ENCODE measurements around the gene ZNF280B. TPM values are rescaled to one million over a fixed set of nuclear protein-coding genes. Genes with fewer than 3 reads are reported as not detected.
"Not testable (repeated sequence)": the region's sequence is repeated elsewhere in the genome, so short reads cannot be mapped to it uniquely, and the experiment has no call there.

Gene ZNF280B
- total RNA-seq, 1 donor from 2014 or later = 2.5 TPM

DNA sequence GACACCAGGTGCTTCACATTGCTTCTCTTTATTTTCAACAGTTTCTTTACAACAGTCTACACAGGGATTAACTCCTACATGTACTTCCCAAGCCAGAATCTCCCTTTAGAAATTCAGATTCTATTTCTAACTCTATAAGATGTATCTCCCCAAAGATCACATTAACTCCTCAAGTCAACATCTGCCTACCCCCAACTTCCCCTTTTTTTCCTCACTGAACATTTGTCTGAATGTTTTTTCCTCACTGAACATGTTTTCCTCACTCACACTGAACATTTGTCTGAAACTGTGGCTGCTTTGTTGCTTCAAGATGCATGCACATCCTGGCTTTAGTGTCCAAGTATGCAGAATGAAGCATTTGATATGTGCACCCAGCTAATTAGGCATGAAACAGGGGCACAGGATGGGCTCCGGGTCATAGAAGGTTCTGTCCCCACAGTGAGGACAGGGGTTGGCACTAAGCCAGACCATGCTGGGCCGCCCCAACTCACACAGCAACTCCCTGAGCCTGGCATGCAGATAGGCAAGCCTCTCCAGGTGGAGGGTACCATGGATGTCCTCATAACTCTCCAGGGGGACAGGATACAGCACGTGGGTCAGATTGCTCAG lies 39.3 kb upstream of the ZNF280B start:
- peaks cover 2% of the 10 kb centered on the region for H3K4me1 Mint-ChIP-seq (ENCODE audit: low read depth)
- no peak overlapping the region for H3K27ac Mint-ChIP-seq
- no peaks in the 10 kb centered on the region for H3K36me3 Mint-ChIP-seq (ENCODE audit: low read depth)
- H3K27me3 Mint-ChIP-seq (ENCODE audit: insufficient read depth) = peaks cover 2% of the 10 kb centered on the region
- no peak for DNase-seq (ENCODE audit: low spot score)
- H3K4me3 Mint-ChIP-seq = no peak overlapping the region
- H3K9me3 Mint-ChIP-seq = no peaks in the 10 kb centered on the region
- intact Hi-C loops (cut with micrococcal nuclease) = no loop called here

DNA sequence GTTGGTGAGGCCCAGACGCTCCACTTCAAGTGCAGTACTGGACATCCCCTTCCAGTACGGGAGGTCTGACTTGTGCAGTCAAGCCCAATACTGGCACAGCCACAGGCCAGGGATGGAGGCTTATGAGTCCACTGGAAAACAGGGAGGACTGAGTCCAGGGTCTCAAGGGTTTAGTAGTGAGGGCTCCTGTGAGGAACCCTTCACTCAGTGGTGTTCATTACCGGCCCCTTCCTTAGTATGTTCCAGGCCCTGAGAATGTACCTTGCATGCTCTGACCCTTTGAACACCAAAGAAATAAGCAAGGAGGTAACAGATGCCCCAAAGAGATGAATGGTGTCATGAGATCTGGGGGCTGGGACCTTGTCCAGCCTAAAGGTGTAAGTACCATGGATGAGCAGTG lies 38.7 kb upstream of the ZNF280B start:
- intact Hi-C loops (cut with micrococcal nuclease) = no loop called here
- peaks cover 3% of the 10 kb centered on the region for H3K27me3 Mint-ChIP-seq (ENCODE audit: insufficient read depth)
- no peak overlapping the region for H3K4me3 Mint-ChIP-seq
- no peaks in the 10 kb centered on the region for H3K9me3 Mint-ChIP-seq
- H3K27ac Mint-ChIP-seq = no peak overlapping the region
- no peaks in the 10 kb centered on the region for H3K4me1 Mint-ChIP-seq (ENCODE audit: low read depth)
- no peaks in the 10 kb centered on the region for H3K36me3 Mint-ChIP-seq (ENCODE audit: low read depth)
- no peak for DNase-seq (ENCODE audit: low spot score)

DNA sequence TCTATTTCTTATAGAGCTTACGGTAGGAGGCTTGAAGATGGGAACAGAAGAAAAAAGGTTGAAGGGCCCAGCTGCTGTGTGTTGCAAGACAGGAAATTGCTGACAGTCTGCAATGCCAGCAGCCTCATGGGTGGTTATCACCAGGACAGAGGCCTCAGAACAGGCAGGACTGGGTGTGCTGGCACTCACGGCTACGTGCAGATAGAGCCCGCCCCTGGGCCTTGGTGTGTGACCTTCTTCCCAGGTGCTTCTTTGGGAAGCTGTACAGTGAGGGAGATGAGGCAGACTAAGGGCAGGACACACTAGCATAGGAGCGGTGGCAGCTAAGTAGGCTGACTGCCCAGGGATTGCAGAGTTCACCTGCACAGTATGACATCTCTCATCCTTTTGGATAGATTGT lies 37.9 kb upstream of the ZNF280B start:
- intact Hi-C loops (cut with micrococcal nuclease) = no loop called here
- H3K4me3 Mint-ChIP-seq = no peak overlapping the region
- no peaks in the 10 kb centered on the region for H3K4me1 Mint-ChIP-seq (ENCODE audit: low read depth)
- no peaks in the 10 kb centered on the region for H3K36me3 Mint-ChIP-seq (ENCODE audit: low read depth)
- no peak overlapping the region for H3K27ac Mint-ChIP-seq
- H3K9me3 Mint-ChIP-seq = no peaks in the 10 kb centered on the region
- no peak for DNase-seq (ENCODE audit: low spot score)
- H3K27me3 Mint-ChIP-seq (ENCODE audit: insufficient read depth) = peaks cover 5% of the 10 kb centered on the region

DNA sequence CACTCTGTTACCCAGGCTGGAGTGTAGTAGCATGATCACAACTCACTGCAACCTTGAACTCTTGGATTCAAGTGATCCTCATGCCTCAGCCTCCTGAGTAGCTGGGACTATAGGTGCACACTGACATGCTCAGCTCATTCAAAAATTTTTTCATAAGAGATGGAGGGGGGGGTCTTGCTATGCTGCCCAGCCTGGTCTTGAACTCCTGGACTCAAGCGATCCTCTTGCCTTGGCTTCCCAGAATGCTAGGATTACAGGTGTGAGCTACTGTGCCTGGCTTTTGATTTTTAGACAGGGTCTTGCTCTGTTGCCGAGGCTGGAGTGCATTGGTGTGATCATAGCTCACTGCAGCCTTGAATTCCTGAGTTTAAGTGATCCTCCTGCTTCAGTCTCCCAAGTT lies 36.5 kb upstream of the ZNF280B start:
- no peak for DNase-seq (ENCODE audit: low spot score)
- Mint-ChIP-seq H3K27me3 (ENCODE audit: insufficient read depth) (peaks cover 6% of the 10 kb centered on the region), H3K9me3 (no peaks in the 10 kb centered on the region), H3K36me3 (ENCODE audit: low read depth) (no peaks in the 10 kb centered on the region), H3K4me1 (ENCODE audit: low read depth) (no peaks in the 10 kb centered on the region), H3K4me3 (no peak overlapping the region), H3K27ac (no peak overlapping the region)
- intact Hi-C loops (cut with micrococcal nuclease) = no loop called here

DNA sequence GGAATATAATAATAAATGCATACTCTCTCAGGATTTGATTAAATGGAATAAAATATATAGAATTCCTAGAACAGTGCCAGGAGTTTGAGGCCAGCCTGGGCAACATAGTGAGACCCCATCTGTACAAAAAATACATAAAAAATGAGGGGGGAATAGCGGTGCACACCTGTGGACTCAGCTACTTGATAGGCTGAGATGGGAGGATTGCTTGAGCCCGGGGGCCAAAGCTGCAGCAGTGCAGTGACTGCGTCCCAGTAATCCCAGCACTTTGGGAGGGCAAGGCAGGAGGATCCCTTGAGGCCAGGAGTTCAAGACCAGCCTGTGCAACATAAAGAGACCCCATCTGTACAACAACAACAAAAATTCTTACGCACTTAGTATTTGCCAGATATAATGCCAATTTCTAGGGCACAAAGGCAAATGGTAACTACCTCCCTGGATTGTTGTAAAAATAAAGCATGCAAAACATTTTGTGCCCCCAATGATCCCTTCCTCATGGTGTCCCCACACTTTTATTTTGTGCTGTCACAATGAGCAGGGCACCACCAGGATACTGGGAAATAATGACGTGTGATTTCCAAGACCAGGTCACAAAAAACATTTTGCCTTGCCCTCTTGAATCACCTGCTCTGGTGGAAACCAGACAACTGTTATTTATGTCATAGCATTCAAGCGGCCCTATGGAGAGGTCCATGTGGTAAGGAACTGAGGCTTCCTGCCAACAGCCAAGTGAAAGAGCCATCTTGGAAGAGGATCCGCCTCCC lies 29.9 kb upstream of the ZNF280B start:
- intact Hi-C loops (cut with micrococcal nuclease) = no loop called here
- Mint-ChIP-seq H3K27me3 (ENCODE audit: insufficient read depth) (peaks cover 5% of the 10 kb centered on the region), H3K27ac (no peak overlapping the region), H3K4me1 (ENCODE audit: low read depth) (no peaks in the 10 kb centered on the region), H3K36me3 (ENCODE audit: low read depth) (no peaks in the 10 kb centered on the region), H3K4me3 (no peak overlapping the region), H3K9me3 (no peaks in the 10 kb centered on the region)
- DNase-seq (ENCODE audit: low spot score) = no peak

DNA sequence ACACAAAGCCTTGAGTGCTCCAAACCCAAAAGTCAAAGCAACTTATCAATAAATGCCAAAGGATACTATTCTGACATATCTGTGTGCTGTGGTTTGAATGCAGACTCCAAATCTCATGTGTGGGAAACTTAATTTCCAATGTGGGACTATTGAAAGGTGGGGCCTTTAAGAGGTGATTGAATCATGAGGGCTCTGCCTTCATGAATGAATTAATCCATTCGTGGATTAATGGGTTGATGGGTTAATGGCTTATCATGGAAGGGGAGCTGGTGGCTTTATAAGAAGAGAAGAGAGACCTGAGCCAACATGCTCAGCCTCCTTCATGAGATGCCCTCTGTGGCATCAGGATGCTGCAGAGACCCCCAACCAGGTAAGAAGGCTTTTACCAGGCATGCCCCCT lies 28.4 kb upstream of the ZNF280B start:
- no peak overlapping the region for H3K4me3 Mint-ChIP-seq
- no peaks in the 10 kb centered on the region for H3K4me1 Mint-ChIP-seq (ENCODE audit: low read depth)
- intact Hi-C loops (cut with micrococcal nuclease) = no loop called here
- H3K9me3 Mint-ChIP-seq = no peaks in the 10 kb centered on the region
- no peaks in the 10 kb centered on the region for H3K36me3 Mint-ChIP-seq (ENCODE audit: low read depth)
- peaks cover 2% of the 10 kb centered on the region for H3K27me3 Mint-ChIP-seq (ENCODE audit: insufficient read depth)
- H3K27ac Mint-ChIP-seq = no peak overlapping the region
- DNase-seq (ENCODE audit: low spot score) = no peak

DNA sequence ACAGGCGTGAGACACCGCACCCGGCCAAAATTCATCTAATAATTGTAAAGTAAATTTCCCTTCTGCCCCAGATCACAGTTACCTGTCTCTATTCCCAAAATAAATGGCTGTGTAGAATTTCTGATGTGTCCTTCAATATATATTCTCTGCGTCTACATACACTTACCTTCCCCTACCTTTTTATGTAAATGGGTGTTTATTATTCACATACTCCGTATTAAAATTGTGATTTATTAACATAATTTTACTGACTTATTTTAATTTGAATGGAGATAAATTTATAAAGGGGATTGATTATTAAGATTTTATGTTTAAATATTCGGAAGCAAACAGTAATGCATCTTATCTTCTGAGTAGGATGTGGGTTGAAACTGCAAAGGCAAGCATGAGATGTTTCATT lies 28.0 kb upstream of the ZNF280B start:
- intact Hi-C loops (cut with micrococcal nuclease) = no loop called here
- peaks cover 2% of the 10 kb centered on the region for H3K27me3 Mint-ChIP-seq (ENCODE audit: insufficient read depth)
- H3K9me3 Mint-ChIP-seq = no peaks in the 10 kb centered on the region
- H3K27ac Mint-ChIP-seq = no peak overlapping the region
- no peaks in the 10 kb centered on the region for H3K4me1 Mint-ChIP-seq (ENCODE audit: low read depth)
- H3K36me3 Mint-ChIP-seq (ENCODE audit: low read depth) = no peaks in the 10 kb centered on the region
- no peak for DNase-seq (ENCODE audit: low spot score)
- no peak overlapping the region for H3K4me3 Mint-ChIP-seq

DNA sequence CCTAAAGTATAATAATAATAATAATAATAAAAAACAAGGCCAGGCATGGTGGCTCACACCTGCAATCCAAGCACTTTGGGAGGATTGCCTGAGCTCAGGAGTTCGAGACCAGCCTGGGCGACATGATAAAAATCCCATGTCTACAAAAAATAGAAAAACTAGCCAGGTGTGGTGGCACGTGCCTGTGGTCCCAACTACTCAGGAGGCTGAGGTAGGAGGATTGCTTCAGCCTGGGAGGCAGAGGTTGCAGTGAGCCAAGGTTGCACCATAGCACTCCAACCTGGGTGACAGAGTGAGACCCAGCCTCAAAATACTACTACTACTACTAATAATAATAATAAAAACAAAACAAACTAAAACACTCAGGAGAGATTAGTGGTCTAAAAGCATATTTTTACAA lies 27.1 kb upstream of the ZNF280B start:
- Mint-ChIP-seq H3K36me3 (ENCODE audit: low read depth) (no peaks in the 10 kb centered on the region), H3K4me3 (no peak overlapping the region), H3K27me3 (ENCODE audit: insufficient read depth) (no peaks in the 10 kb centered on the region), H3K27ac (no peak overlapping the region), H3K9me3 (no peaks in the 10 kb centered on the region), H3K4me1 (ENCODE audit: low read depth) (no peaks in the 10 kb centered on the region)
- no peak for DNase-seq (ENCODE audit: low spot score)
- intact Hi-C loops (cut with micrococcal nuclease) = no loop called here

DNA sequence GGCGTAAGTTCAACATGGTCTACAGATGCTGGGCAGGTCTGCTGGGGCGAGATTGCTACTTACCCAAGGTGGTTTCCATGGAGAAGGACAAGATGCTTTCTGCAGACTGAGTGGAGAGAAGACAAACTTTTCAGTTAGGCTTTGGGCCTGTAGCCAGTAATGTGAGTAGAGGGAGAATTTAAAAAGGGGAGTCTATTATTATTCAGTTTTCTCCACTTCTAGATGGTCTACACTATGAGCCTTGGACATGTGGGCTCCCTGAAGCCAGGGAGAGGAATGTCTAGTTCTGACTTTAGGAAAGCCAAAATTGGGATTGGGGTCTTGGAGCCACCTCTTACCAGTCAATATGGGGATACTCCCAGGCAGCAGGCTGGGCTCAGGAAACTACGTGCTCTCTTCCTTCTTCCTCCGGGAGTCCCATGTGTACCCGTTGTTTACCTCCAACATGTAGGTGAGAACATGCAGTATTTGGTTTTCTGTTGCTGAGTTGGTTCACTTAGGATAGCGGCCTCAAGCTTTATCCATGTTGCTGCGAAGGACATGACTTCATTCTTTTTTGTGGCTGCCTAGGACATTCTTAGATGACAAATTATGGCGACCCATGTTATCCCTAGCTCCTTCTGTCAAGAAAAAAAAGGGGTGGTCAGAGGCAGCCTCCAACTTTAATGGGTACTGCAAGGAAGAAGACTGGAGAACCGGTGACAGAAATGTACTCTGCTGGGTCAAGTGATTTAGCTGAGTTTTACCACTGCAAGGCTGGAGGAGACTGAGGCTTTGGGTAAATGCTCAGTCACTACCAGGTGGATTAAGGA lies 26.3 kb upstream of the ZNF280B start:
- H3K4me3 Mint-ChIP-seq = no peak overlapping the region
- no peaks in the 10 kb centered on the region for H3K27me3 Mint-ChIP-seq (ENCODE audit: insufficient read depth)
- intact Hi-C loops (cut with micrococcal nuclease) = no loop called here
- H3K36me3 Mint-ChIP-seq (ENCODE audit: low read depth) = no peaks in the 10 kb centered on the region
- no peaks in the 10 kb centered on the region for H3K9me3 Mint-ChIP-seq
- no peak for DNase-seq (ENCODE audit: low spot score)
- H3K4me1 Mint-ChIP-seq (ENCODE audit: low read depth) = no peaks in the 10 kb centered on the region
- no peak overlapping the region for H3K27ac Mint-ChIP-seq

DNA sequence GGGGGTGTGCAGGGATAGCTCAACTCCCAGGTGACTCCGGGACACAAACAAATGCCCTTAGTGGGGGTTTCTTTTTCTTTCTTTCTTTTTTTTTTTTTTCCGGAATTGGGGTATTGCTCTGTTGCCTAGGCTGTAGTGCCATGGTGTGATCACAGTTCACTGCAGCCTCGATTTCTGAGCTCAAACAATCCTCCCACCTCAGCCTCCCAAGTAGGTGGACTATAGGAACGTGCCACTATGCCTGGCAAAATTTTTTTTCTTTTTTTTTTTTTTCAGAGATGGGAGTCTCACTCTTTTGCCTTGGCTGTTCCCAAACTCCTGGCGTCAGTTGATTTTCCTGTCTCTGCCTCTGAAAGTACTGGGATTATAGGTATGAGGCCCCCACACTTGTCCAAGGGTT lies 25.3 kb upstream of the ZNF280B start:
- no peak overlapping the region for H3K4me3 Mint-ChIP-seq
- H3K27ac Mint-ChIP-seq = no peak overlapping the region
- H3K27me3 Mint-ChIP-seq (ENCODE audit: insufficient read depth) = peaks cover 2% of the 10 kb centered on the region

DNA sequence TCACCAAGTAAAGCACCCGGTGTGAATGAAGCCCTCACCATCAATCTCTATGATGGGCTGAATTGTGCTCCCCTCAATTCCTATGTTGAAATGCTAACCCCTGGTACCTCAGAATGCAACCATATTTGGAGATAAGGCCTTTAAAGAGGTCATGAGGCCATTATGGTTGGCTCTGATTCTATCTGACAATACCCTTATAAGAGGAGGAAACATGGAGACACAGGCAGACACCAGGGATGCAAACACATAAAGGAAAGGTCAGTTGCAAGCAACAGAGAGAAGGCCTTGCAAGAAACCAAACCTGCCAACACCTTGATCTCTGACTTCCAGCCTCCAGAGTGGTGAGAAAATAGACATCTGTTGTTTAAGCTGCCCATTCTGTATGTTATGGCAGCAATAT lies 24.9 kb upstream of the ZNF280B start:
- DNase-seq (ENCODE audit: low spot score) = no peak
- intact Hi-C loops (cut with micrococcal nuclease) = no loop called here
- no peaks in the 10 kb centered on the region for H3K36me3 Mint-ChIP-seq (ENCODE audit: low read depth)
- H3K27ac Mint-ChIP-seq = no peak overlapping the region
- H3K4me1 Mint-ChIP-seq (ENCODE audit: low read depth) = no peaks in the 10 kb centered on the region
- no peak overlapping the region for H3K4me3 Mint-ChIP-seq
- peaks cover 2% of the 10 kb centered on the region for H3K27me3 Mint-ChIP-seq (ENCODE audit: insufficient read depth)
- no peaks in the 10 kb centered on the region for H3K9me3 Mint-ChIP-seq

More for the DNA sequence above, 25.3 kb upstream of the ZNF280B start:
- Mint-ChIP-seq H3K9me3 (no peaks in the 10 kb centered on the region), H3K36me3 (ENCODE audit: low read depth) (no peaks in the 10 kb centered on the region), H3K4me1 (ENCODE audit: low read depth) (no peaks in the 10 kb centered on the region)
- no peak for DNase-seq (ENCODE audit: low spot score)
- intact Hi-C loops (cut with micrococcal nuclease) = no loop called here

DNA sequence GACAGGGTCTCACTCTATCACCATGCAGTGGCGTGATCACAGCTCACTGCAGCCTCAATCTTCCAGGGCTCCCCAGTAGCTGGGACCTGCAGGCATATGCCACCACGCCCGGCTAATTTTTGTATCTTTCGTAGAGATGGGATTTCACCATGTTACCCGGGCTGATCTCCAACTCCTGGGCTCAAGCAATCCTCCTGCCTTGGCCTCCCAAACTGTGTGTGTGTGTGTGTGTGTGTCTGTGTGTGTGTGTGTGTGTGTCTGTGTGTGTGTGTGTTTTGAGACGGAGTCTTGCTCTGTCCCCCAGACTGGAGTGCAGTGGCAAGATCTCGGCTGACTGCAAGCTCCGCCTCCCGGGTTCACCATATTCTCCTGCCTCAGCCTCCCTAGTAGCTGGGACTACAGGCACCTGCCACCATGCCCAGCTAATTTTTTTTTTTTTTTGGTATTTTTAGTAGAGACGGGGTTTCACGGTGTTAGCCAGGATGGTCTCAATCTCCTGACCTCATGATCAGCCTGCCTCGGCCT lies 24.1 kb upstream of the ZNF280B start:
- H3K9me3 Mint-ChIP-seq; H3K27me3 Mint-ChIP-seq (ENCODE audit: insufficient read depth); H3K27ac Mint-ChIP-seq; intact Hi-C loops (cut with micrococcal nuclease); DNase-seq (ENCODE audit: low spot score); H3K36me3 Mint-ChIP-seq (ENCODE audit: low read depth); H3K4me1 Mint-ChIP-seq (ENCODE audit: low read depth); H3K4me3 Mint-ChIP-seq: not testable (repeated sequence)

All from activated T-helper 1 cell treated with anti-CD3 and anti-CD28 coated beads, Interleukin-12 subunit alpha, Interleukin-12 subunit beta, Interleukin-2, Interleukin-4 antibody, amounts not matched to agents 30 ng/mL and 10 ng/mL and 1 ng/mL, durations not matched to agents 14 hours and 24 hours and 36 hours (primary cell).